Suppressor macrophage (primary cell): Measurements from ENCODE around the gene RCOR2.
A peak's percentile ranks its signal among the peaks of the same experiment; 100 is the strongest.
"Not testable (repeated sequence)": the region's sequence is repeated elsewhere in the genome, so short reads cannot be mapped to it uniquely, and the experiment has no call there.

Experiments
- DNase-seq, 4 experiments: peaks; one replicate each; pipeline ENCODE4 v3.0.0-alpha.2; 2020 to 2022

The RCOR2 gene

GRCh38 chr11:63877658-63878241 lies 39.2 kb downstream of the RCOR2 start:
- no peak for DNase-seq

DNA sequence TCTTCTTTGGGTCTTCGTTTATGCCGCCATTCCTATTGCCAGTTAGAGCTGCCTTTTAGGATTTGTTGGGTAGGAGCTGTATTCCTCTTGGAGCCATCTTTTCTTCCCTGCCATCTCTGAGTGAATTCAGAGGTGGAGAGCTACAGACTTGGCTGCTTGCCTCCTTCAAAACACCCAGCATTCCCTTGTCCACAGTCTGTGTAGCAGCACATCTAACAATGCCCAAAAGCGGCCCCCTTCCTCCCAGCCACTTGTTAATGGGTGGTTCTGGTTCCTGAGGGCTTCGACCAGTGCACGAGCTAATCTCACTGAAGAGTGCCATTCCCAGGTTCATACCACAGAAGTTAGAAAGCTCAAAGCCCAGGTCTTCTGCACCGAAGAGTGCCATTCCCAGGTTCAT lies 40.3 kb downstream of the RCOR2 start:
- DNase-seq: no peak

GRCh38 chr11:63875506-63876065 lies 41.4 kb downstream of the RCOR2 start:
- DNase-seq: no peak

DNA sequence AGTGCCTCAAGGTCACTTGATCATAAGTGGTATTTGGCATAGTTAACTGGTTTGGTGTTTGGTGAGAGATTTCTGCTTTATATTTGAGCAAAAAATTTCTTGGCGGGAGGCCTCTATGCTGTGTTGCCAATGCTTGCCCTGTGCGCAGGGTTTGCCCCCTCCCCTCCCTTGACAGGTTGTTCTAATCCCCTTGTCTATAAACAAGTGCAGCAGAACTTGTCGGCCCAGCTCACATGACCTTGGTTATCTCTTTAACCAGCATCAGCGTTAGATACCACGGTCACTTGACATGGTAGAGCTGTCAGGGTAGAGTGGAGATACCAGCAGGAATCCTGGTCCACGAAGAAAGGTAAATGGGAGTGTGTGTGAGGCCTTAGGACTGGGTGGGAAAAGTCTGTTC lies 42.5 kb downstream of the RCOR2 start:
- DNase-seq: no peak

DNA sequence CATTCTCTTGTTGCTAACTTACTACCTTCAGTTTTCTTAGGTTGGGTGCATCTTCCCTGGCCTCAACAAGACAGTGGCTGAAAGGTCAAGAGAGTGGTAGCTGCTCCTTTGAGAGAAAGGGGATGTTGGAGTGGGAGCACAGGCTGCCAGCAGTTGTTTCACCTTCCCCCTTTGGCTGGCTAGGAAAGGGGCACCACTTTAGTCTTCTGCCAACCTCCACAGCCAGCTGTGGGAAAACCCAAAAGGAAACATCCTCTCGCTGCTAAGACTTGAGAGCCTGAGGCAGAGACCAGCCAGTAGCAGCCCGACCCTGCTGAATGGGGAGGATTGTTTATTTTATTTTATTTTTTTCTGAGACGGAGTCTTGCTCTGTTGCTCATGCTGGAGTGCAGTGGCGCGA lies 43.7 kb downstream of the RCOR2 start:
- DNase-seq: peak in 3 of 4 experiments; percentile 50 to 55 (median 55)

GRCh38 chr11:63872800-63873197 lies 44.2 kb downstream of the RCOR2 start:
- DNase-seq: no peak

GRCh38 chr11:63871962-63872799 lies 44.8 kb downstream of the RCOR2 start:
- peak; percentile 95 to 99 (median 96) for DNase-seq

- DNase-seq: peak; percentile 27 to 52 (median 52)
These were observed 46.4 kb downstream of the RCOR2 start for GRCh38 chr11:63870351-63871140.

DNA sequence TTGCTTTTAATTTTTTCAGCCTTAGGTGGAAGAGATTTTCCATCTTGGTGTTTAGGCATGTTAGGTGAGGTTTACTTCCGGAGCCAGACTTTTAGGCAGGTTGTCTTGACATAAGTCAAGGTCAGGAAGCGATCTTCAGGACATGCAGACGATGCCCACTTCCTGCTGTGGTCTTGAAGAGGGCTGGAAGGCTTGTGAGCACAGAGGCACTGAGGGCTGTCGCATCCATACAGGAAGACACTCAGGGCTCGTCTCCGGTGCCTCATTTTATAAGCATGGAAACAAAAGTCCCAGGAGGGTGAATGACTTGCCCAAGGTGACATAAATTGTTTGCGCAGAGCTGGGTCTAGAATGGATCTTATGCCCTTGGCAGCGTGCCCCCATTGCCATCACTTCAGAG lies 47.3 kb downstream of the RCOR2 start:
- no peak for DNase-seq

- DNase-seq: no peak
These were observed 47.8 kb downstream of the RCOR2 start for GRCh38 chr11:63869171-63869591.

GRCh38 chr11:63868399-63869064 lies 48.4 kb downstream of the RCOR2 start:
- DNase-seq: peak in 2 of 4 experiments; percentile 32

DNA sequence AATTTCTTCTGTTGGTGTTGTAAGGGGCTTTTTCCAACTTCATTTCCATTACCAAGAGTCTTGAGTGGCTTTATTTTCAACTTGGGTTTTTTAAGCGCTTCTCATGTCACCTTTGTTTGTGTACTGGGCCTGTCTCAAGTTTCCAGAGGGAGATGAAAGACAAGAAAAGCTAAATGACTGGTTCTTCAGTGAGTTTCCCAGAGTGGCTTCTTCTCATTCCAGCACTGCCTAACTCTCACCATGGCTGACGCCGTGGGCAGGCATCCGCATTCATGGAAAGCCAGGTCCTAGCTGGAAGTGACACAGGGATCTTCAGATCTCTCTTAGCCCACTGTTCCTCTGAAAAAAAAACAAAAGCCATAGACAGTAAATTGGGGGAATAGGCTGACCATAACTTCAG lies 49.5 kb downstream of the RCOR2 start:
- no peak for DNase-seq

DNA sequence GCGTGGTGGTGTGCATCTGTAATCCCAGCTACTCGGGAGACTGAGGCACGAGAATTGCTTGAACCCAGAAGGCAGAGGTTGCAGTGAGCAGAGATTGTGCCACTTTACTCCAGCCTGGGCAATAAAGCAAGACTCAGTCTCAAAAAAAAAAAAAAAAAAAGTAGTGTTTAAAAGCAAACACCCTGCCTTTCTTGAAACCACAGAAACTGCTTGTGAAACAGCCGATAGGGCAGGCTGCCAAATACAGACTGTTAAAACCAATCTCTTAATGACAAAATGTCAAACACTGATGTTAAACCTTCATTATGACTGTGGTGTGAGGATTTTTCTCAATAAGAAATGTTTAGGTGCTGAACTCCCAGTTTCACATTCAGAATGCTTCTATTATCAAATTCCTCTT lies 50.8 kb downstream of the RCOR2 start:
- peak; percentile 51 to 71 (median 64) for DNase-seq

DNA sequence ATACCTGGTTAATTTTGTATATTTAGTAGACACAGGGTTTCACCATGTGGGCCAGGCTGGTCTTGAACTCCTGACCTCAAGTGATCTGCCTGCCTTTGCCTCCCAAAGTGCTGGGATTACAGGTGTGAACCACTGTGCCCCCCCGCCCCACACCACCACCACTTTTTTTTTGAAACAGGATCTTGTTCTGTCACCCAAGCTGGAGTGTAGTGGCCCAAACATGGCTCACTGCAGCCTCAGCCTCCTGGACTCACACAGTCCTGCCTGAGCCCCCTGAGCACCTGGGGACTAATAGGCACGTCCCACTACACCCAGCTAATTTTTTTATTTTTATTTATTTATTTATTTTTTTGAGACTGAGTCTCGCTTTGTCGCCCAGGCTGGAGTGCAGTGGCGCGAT lies 53.3 kb downstream of the RCOR2 start:
- DNase-seq: not testable (repeated sequence)

- DNase-seq: peak; percentile 15 to 51 (median 48)
These were observed 54.0 kb downstream of the RCOR2 start for GRCh38 chr11:63862923-63863322.
